GM18861 (cell line): Measurements from ENCODE around the gene VAC14.
A peak's percentile ranks its signal among the peaks of the same experiment; 100 is the strongest.
"Not testable (repeated sequence)": the region's sequence is repeated elsewhere in the genome, so short reads cannot be mapped to it uniquely, and the experiment has no call there.

ENCODE experiments used
- ATAC-seq: cut with Tn5 transposase; IDR thresholded peaks from one replicate; pipeline ENCODE4 v1.9.1; 2021; ENCODE audit not compliant: unreplicated experiment

Gene VAC14

GRCh38 chr16:70800781-70801480 lies at the start of gene VAC14:
TSS of gene VAC14 (minus strand) at chr16:70801158. CDS start at chr16:70800900, 258 bp downstream.
- peak; percentile 82 for ATAC-seq

DNA sequence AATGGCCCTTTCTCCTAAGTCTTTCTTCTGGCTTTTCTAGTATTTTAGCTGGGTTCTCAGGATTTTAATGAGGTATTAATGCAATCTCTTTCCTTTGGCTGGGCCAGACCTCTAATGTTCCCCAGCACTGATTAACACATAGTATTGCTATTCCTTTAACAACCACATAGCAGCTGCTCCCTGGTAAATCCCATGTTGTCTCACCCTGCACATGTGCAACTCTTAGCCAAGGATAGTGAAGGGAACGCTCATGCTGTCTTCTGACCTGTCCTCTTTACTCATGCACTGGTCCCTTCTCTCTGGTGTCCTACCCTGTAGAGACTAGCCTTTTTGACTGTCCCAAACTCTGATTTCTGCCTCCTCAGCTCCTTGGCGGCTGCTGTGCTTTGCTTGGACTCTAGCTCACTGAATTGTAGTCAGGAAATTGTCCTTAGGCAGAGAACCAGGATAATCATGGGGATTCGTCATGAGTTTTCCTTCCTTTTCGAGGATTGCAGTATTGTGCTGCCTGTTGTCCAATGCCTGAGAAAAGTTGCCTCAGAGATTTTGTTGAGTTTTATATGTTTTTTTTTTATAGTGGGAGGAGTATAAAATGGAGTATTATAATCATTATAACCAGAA lies 22.6 kb upstream of the VAC14 start:
- not testable (repeated sequence) for ATAC-seq

DNA sequence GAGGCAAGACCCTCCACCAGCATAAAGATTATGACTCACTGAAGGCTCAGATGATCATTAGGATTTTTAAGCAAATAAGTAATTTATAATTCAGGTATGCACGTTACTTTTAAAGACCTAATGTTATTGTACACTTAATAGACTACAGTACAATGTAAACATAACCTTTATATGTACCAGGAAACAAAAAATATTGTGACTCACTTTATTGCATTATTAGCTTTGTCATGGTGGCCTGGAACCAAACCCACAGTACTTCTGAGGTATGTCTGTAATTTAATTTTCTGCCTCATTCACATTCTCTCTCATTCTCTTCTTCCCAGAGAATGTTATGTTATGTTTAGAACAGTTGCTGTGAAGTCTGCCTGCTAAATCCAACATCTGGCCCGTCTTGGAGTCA lies 21.8 kb upstream of the VAC14 start:
- not testable (repeated sequence) for ATAC-seq

GRCh38 chr16:70818088-70818487 lies 17.1 kb upstream of the VAC14 start:
- ATAC-seq = not testable (repeated sequence)

DNA sequence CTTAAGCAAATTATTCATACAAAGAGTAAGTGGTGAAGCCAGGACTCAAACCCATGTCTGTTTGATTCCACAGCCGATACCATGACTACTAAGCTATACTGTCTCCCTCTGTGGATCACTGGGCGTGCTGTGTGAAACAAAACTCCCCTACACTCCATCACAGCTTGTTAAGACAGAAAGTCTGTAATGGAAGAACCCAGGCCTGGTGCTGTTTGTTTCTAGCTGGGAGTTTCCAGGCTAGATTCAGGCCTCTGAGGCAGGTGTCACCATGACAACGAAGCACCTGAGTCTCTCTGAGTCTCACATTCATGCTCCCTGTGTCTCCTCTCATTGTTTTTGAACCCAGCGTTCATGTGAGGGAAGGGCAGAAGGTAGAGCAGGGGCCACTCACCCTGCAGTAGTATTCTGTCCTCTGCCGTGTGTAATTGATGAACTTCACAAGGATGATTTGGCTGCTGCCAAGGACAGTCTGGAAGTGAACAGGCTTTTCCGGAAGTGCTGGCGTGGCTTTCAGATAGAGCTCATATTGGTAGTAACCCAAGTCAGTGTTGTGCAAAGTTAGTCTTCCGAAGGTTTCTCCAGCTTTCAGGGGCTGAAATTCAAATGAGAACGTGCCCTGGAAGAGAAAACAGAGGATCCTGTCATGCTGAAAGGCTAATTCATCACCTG lies 8.6 kb upstream of the VAC14 start:
- no peak for ATAC-seq

DNA sequence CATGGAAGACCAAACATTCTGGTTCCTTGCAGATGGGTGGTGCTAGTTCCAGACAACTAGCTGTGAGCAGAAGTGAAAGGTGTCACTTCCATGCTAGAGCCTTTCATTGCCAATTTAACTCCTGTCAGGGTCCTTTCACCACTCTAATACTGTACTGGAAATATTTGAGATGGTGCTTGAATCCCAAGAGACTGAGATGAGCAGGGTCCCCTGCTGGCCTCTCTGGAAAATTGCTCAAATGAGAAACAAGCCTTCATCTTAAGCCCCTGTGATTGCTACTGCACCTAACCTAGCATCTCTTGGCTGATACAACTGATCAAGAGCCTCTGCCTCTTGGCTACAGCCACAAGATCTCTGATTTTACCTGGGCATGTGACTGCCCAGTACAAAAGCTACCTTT lies 7.4 kb upstream of the VAC14 start:
- no peak for ATAC-seq

GRCh38 chr16:70805787-70806186 lies 4.8 kb upstream of the VAC14 start:
- no peak for ATAC-seq

GRCh38 chr16:70805380-70805779 lies 4.4 kb upstream of the VAC14 start:
- ATAC-seq = no peak

- ATAC-seq = no peak
Measured at GRCh38 chr16:70804734-70805169, 3.8 kb upstream of the VAC14 start.

GRCh38 chr16:70804153-70804733 lies 3.3 kb upstream of the VAC14 start:
- ATAC-seq = no peak

GRCh38 chr16:70803319-70803718 lies 2.4 kb upstream of the VAC14 start:
- no peak for ATAC-seq

DNA sequence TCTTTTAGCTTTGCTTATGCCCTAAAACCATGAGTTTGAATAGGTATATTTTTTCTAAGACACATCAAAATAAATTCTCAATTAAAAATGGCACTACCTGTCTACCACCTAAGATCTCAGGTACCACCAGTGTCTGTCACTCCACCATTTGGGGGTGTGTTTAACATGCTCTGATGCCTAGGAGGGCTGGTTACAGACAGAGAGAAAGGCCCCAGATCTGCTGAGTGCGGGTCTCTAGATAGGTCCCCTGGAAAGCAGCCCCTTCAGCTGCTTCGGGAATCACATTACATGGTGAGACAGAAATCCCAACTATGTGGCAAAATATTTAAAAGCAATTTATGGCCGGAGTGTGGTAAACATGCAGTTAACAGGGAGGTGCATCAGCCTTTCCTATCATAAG lies 653 bp upstream of the VAC14 start:
- ATAC-seq = no peak

DNA sequence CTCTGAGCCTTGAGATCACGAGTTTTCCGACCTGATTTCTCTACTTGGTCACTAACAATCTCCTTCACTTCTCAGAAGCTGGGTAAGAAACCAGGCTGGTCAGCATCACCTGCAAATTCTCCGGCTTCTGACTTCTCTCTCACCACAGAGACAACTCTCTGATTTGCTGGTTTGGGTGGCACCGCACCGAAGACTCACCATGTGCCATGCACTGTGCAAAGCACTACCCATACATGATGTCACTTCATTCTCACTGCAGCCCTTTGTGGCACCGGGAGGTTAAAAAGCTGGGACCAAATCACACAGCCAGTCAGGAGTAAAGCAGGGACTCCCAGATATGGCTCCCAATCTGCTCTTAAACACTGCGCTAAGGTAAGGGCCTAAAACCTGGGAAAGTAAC lies 647 bp downstream of the VAC14 start:
- ATAC-seq = no peak

DNA sequence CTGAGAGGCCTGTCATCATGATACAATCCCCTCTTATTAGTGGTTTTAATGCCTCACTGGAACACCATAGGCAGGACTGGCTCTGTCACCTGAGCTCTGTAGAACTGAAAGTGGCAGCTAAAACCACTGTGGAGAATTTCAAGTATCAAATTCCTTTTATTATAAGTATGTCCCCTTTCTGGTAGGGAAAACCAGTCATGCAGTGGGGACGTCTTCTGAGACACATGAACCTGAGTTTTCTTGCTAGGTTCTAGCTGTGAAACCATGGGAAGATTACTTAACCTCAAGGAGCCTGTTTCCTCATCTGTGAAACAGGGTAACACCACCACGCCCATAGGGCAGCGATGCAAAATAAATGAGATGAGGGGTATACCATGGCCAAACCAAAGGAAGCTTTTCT lies 4.7 kb downstream of the VAC14 start:
- no peak for ATAC-seq

DNA sequence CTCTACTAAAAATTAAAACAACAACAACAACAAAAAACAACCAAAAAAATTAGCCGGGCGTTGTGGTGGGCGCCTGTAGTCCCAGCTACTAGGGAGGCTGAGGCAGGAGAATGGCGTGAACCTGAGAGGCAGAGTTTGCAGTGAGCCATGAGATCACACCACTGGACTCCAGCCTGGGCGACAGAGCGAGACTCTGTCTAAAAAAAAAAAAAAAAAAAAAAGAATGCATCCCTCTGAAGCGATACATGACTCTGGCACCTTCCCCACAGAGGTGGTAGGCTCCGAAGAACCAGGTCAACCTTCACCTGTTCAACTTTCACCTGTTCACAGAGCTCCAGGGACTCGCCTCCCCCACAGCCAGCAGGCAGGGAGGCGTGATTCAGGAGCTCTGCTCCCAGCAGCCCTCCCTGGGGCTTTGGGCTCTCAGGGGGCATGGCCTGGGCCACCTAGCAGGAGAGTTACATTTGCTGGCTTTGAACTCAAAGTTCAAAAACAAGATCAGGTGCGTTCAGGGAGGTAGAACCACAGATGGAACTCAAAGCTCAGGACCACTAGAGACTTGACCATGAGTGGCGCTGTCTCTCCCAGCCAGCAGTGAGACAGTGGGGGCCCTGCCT lies 5.6 kb downstream of the VAC14 start:
- no peak for ATAC-seq

DNA sequence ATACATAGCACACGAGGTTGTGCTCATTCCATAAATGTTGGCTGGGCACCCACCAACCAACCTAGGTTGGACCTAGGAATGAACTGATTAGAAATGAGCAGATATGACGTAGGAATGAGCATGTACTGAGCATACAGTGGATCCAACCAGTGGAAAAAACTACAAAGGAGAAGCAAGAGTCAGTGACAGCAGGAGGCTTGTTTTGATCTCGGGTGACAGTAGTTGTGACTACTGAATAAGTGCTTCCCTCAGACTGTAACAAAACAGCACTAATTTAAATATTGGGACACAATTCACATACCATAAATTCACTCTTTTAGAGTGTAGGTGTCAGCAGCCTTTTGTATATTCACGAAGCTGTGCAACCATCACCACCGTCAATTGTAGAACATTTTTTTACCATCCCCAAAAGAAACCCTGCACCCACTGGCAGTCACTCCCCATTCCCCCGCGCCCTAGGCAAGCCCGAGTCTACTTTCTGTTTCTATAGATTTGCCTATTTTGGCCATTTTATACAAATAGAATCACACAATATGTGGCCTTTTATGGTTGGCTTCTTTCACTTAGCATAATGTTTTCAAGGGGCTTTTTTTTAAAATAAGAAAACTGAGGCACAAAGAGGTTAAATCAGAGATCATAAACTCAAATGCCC lies 7.0 kb downstream of the VAC14 start:
- peak; percentile 35 for ATAC-seq

- ATAC-seq = no peak
Measured at GRCh38 chr16:70790815-70791214, 10.1 kb downstream of the VAC14 start.

DNA sequence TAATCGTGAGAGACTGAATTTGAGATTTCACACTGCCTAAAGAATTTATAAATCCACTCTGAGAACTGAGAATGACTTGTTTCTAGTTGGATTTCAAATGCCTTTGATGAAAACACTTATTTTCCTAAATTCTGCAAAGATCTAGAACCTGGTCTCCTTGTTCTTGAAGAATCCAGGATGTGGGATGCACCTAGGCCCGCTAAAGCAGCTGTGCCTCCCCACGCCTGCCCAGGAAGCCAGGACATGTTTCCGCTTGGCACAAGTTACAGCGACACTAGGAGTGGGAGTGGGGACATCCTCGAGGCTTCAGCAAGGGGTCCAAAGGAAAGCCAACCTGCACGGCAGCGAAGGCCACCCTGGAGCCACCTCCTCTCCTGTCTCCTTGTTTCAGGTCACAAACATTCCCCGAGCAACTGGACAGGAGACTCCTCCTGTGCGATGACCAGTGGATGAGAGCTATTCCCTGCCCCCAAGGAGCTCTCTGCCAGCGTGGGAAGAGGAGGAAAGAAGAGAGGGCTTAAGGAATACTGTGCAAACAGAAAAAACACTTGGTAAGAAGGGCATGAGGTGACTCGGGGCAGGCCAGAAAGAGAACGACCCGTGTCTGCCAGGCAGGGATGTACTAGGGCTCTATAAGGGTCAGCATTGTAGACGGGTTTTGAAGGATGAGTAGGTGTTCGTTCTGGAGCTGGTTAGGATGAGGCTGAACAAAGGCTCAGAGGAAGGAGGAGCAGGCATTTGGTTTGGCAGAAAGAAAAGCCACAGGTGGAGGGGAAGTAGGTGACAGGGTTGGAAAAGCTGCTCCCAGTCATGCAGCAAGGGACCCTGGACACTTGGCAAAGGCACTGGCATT lies 11.1 kb downstream of the VAC14 start:
- no peak for ATAC-seq

GRCh38 chr16:70788668-70789594 lies 12.0 kb downstream of the VAC14 start:
- no peak for ATAC-seq
